Left forelimb (tissue), 1 donor: ENCODE data around the gene COL6A1.

Experiments
- DNase-seq: peaks from one replicate; pipeline ENCODE4 v3.0.0-alpha.2; 2018; ENCODE audit warnings: low spot score

The COL6A1 gene

GRCh38 chr21:46049890-46050667, 68.5 kb downstream of the COL6A1 start:
- no peak for DNase-seq

DNA sequence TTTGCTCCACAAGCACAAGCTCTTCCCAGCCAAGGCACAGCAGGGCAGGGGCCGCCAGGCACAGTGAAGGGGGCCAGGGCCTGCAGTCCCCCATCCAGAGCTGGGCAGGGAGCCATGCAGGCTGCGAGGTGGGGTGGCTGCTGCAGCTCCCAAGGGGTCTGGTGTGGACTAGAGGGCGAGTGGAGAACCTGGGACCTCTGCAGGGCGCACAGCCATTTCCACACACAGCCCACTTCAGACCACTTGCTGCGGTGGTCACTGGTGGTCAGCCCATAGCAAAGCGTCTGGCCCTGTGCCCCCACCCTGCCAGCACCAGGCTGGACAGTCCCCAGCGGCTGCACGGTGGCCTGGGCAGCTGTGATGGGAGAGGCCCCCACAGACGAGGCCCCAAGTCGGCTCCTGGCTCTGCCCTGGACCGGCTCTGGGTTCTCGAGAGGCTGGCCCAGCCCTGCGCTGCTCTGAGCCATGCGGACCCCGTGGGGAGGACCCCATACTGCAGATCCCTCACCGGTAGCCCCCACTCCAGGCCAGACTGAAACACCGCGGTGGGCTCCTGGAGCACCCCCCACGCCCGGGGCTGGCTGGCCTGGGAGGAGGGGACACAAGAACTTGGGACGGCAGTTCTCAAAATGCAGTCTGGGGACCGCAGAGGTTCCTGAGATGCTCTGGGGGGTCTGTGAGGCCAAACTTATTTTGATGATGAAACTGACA, 69.3 kb downstream of the COL6A1 start:
- peak; percentile 54 for DNase-seq

GRCh38 chr21:46051379-46051770, 69.8 kb downstream of the COL6A1 start:
- peak; percentile 41 for DNase-seq

- peak; percentile 62 for DNase-seq
These were observed 70.5 kb downstream of the COL6A1 start for GRCh38 chr21:46051821-46052675.

GRCh38 chr21:46052703-46053651, 71.4 kb downstream of the COL6A1 start:
- peak; percentile 64 for DNase-seq

DNA sequence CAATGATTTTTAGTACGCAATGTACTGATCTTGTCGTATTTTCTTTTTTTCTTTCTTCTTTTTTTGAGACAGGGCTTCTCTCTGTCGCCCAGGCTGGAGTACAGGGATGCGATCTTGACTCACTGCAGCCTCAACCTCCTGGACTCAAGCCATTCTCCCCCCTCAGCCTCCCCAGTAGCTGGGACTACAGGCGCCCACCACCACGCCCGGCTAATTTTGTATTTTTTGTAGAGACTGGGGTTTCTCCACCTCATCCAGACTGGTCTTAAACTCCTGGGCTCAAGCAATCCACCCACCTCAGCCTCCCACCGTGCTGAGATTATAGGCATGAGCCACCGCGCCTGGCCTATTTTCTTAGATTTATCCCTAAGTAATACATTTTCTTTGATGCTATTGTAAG, 72.5 kb downstream of the COL6A1 start:
- DNase-seq, result no peak

DNA sequence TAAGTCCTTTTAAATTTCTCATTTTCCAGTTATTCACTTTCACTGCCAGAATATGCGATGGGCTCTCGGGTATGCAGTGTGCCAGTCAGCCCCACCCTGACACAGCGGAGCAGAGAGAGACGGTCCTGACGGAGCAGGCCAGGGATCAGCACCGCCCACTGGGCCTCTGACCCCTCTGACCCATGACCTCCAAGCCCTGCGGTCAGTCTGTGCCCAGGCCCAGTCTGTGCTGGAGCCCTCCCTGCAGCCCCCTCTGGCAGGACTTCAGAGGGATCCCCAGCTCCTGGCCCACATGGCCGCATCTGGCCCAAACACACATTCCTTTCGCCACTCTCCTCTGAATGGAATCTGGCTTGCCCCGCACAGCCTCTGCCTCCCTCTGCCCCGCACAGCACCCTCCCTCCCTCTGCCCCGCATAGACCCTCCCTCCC, 72.9 kb downstream of the COL6A1 start:
- DNase-seq, result peak; percentile 66
